NCI-H2171 (cell line): ENCODE results near the gene LPAR1.
"Not testable (repeated sequence)": the region's sequence is repeated elsewhere in the genome, so short reads cannot be mapped to it uniquely, and the experiment has no call there.

Source experiments
- DNase-seq: peaks from one replicate; lab custom pipeline; 2025; lab: John Stamatoyannopoulos, UW

Gene LPAR1

DNA sequence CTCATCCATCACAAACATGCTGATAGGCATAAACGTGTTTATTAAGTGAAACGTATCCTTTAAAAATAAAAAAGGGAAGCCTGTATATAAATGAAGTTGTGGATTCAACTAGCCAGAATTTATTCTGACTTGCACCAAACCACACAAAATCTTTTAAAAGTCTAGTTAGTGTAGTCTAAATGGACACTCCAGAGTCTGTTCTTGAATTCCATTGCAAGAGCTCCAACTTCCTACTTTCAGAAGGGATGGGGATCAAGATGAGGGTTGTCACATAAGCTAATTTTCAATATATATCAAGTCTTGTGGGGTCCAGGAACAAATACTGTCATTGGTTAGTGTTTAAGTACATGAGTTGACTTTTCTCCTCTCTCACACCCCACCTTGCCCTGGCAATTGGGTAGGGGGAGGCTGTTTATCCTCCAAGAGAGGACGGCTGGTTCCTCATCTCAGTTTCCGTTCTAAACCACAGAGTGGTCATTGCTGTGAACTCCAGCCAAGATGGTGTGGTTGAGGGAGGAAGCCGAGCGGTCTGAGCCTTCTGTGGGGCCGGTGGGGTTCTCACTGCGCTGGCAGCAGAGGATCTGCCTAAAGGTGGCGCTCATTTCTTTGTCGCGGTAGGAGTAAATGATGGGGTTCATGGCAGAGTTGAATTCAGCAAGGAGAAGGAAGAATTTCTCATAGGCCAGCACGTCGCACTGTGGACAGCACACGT, 163.2 kb downstream of the LPAR1 start:
- DNase-seq = no peak

DNA sequence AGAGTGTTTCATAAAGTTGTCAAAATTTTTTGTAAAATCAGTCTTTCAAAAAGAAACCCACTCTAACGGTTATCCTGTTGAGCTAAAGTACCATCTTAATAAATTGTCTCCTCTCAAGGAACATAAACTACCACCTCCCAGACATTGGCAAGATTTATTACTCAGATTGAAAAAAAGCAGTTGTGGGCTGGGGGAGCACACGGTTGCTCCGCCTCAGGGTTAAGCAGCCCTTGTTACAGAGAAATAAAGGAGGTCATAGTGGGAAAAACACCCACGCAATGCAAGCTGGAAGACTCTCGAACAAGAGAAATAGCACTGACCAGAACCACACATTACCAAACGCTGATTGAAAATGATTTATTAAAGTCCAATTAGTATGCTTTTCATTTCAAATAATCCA, 165.3 kb downstream of the LPAR1 start:
- no peak for DNase-seq

DNA sequence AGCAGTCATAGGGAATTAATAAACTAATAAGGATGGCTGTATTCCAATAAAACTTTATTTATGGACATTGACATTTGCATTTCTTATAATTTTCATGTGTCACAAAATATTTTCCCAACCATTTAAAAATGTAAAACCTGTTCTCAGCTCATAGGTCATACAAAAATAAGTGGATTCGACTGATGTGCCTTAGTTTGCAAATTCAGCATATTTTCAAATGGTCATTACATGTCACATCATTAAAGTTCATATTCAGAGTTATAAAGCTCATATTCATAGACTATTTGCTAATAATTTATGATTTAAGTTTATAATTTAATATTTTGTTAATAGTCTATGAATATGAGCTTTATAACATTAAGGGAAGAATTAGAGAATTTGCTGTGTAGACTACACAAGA, 166.5 kb downstream of the LPAR1 start:
- DNase-seq = no peak

DNA sequence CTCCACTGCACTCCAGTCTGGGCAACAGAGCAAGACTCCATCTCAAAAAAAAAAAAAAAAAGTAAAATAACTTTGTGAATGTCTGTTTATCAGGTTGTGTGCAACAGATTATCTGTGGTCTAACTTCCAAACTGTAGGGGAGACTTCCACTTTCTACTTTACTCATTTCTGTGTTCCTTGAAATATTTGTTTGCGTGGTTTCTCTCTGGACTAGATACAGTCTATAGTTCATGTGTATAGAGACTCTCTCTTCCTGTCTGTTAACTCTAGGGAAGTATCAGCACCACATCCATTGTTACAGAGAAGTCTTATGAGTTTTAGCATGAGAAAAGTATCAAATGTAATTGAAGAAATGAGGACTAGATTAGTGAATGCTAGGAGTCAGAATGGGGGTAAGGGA, 168.3 kb downstream of the LPAR1 start:
- no peak for DNase-seq

DNA sequence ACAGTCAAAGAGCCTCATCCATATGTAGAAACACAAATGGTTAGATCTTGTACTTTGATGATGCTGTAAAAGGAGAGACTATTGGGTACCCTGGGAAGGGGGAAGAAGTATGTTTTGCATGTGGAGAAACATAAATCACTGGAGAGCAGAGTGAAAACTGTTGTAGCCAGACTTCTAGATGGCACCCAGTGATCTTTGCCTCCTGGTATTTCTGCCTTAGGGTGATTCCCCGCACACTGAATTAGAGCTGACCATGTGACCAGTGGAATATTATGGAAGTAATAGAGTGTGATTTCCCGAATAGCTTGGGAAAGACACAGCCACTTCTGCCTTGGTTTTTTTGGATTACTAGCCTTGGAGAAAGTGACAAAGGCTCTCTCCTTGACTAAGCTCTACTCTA, 174.3 kb downstream of the LPAR1 start:
- no peak for DNase-seq

DNA sequence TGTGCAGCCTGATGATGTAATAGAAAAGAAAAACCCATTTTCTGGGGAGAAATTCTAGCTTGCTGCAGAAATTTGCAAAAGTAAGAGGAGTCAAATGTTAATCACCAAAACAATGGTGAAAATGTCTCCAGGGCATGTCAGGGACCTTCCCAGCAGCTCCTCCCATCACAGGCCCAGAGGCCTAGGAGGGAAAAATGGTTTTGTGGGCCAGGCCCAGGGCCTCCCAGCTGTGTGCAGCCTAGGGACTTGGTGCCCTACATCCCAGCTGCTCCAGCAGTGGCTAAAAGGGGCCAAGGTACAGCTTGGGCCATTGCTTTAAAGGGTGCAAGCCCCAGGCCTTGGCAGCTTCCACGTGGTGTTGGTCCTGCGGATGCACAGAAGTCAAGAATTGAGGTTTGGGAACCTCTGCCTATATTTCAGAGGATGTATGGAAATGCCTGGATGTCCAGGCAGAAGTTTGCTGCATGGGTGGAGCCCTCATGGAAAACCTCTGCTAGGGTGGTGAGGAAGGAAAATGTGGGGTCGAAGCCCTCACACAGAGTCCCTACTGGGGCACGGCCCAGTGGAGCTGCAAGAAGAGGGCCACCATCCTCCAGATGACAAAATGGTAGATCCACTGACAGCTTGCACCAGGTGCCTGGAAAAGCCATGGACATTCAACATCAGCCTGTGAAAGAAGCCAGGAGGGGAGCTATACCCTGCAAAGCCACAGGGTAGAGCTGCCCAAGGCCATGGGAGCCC, 176.7 kb downstream of the LPAR1 start:
- not testable (repeated sequence) for DNase-seq

DNA sequence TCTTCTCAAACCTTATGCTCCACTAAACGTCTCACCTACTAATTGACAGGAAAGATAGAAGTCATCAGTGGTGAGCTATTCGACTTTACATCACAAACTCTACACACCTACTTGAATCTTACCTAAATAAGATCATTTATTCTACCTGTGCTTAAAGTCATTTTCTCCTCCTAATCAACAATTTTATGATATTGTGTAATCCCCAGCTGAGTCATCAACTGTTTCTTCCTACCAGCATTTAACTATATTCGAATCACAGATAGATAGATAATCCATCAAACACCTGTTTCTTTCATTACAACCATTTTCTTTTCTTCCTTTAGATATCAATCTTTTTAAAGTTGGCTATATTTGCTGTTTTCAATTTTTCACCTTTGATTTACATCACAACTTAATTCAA, 181.5 kb downstream of the LPAR1 start:
- no peak for DNase-seq

DNA sequence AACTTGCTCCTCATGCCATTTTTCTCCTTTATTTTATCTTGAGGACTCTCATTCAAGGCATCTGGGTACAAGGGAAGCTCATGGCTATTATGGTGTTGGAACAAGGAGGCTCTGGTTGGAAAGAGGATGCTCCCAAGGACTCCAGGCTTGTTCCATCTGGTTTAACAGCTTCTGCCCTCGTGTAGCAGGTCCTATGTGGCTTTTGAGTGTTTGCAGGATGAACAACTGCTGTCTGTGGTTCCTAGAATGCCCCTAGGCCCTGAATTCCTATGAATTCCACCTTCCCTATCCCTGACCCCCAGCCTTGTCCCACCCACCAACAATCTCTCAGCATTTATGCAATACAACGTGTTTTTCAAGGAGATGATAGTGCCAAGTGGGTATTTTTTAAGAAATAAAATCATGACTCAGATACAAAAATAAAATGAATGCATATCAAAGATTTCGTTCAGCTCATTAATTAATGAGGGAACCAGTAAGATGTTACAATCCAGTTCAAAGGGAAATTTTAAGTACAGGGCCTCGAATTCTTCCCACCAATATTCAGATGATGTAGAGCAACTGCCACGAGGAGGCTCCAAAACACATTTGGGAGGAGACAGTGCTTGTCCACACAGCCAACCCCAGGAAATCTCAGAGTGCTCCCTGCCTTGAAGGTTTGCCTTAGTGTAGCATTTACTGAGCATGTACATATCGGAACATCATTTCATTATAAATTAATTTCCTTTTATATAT, 187.7 kb downstream of the LPAR1 start:
- no peak for DNase-seq

DNA sequence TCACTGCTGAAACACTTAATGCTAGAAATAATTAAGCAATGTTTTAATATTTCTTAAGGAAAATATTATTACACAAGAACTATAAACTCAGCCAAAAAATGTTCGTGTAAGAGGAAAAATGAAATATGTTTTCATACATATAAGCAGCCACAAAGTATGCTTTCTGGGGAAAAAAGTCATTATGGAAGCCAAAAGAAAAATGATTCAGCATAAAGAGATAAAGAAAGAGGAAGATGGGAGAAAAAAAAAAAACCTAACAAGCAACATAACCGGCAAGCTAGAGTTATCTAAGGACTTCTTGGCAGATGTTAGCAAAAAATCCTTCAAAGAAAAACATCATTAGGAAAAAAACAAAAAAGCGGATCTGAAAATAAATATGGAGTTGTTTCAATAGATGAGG, 190.6 kb downstream of the LPAR1 start:
- no peak for DNase-seq

DNA sequence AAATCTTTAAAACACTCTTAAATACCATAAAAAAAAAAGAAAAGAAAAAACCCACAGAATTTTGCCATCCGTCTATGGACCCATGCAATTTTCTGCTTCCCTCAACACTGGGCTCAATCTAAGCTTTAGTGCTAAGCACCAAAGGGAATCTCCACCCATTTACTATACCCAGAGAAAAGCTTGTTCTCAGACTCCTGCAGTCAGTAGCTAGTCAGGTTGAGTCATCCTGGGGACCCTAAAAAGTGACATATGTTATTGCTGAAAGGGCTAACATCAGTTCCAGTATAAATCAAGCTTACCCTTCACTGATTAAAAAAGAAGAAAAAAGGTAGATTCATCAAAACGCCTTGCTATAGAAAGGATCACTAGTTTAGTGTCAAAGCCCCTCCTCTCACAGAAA, 192.1 kb downstream of the LPAR1 start:
- DNase-seq = no peak

DNA sequence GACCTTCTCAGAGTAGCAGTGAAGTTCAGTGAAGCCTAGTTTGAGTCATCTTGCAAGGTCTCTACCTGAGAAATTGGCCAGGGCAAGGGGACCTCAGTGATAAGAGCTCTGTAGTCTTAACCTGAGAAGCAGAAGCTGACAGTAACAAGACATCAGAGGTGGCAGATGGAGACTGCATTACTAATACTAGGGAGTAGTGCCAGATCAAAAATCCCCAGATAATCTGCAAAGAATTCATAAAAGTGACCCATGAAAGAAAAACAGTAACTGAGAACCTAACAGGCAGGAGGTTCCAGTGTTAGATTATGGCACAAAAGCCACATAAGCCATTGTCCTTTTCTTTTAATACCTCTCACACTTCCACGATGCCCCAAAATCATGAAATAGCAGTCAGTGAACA, 194.1 kb downstream of the LPAR1 start:
- no peak for DNase-seq

DNA sequence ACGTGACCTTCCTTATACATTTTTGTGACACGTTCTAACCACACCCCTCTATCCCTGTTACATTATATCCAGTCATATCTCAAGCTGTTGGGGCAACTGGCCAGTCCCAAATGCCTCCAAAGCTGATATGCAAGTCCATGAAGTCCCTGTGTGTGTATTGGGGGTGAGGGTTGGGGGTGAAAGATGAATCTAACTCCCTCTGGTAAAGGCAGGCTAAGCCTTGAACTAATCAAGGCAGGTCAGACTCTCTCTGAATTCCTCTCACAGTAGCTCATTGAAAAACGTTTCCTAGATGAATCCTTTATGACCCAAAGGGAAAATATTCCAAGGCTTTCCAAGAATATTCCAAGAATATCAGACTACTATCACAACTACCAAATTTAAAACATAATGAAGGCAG, 195.3 kb downstream of the LPAR1 start:
- DNase-seq = no peak

DNA sequence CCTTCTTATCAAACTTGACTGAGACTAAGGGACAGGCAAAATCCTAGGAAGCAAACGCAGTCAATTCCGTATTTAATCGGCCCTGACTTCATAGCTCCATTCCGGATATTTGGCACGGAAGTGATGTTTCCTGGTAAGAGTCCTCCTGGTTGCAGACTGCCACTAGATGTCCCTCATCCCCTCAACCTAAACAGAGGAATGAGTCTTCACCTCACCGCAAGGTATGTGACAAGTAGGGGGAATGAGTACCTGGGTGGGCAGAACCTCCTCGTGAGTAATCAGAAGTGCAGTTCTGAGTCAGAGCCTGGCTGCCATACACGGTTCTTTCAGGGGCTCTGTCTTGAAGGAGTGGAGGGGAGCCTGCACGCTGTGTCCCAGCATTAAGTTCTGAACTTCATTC, 196.1 kb downstream of the LPAR1 start:
- DNase-seq = no peak

DNA sequence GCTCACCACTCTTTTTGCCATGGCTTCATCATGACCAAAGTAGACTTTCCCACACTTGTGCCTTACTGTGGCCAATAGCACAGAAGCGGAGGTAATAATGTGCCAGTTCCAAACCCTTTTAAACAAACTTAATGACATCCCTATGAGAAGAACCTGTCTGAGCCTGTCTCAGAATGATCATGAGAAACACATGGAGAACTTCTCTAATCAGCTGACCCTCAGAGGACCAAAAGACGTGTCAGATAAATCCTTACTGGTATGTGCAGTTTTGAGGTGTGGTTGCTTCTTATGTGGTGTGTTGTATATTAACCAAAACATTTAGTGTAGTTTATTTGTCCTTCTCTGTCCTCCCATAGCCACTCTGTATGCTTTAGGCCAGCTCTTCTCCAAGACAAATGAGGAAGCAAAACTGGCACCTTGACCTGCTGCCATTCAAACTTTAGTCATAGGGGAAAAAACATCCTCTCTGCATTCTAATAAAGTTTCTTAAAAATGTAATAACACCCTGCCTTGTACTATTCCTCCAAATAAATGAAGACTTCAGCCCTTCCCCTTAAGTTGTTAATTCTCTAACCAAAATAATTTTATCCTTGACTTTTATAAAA, 200.8 kb downstream of the LPAR1 start:
- DNase-seq = no peak

DNA sequence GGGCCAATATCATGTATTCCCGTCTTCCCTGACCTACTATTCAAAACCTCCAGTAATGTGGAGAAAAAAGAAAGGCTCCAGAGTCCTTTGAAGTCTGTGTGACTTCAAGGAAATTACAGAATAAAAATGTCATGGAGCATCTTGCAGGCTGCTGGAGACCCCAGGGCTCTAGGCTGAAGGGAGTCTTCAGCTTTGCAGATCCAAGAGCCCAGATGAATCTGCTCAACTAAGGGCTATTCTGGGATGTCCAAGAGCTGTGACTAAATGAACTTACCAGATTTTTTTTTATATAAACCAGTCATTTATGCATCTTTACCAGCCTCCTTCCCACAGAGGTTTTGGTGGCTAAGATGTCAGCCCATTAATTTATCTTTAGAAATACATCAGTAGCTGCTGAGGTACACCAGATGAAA, 202.4 kb downstream of the LPAR1 start:
- no peak for DNase-seq

DNA sequence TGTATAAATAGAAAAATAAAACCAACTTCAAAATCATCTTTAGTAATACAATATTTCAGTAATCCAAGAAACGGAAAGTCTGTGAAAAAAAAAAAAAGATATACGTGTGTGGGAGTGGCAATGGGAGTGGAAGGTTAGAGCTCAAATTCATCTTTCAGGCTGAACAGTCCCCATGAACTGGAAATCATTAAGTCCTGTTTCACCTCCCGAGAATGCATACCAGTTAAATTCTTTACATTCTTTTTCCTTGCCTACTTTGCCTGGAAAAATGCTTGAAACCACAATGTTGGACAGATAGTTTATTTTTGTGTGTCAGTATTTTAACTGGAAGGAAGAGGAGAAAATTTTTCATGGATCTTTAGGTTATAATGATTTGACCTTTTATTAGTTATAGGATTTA, 202.9 kb downstream of the LPAR1 start:
- no peak for DNase-seq

DNA sequence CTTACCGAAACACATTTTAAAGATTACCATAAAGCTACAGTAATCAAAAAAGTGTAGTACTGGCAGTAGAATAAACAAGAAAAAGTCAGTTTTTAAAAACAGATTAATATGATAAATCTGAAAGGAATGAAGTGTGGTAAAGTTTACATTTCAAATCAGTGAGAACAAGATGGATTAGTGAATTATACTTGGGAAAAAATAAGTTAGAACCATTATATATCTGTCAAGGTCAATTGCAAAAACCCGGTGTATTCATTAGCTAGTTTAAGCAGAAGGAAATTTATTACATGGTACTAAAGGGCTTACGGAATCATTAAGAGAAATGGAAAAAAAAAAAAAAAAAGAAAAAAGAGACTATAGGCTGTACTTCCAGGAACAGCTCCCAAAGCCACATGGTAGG, 205.3 kb downstream of the LPAR1 start:
- no peak for DNase-seq

DNA sequence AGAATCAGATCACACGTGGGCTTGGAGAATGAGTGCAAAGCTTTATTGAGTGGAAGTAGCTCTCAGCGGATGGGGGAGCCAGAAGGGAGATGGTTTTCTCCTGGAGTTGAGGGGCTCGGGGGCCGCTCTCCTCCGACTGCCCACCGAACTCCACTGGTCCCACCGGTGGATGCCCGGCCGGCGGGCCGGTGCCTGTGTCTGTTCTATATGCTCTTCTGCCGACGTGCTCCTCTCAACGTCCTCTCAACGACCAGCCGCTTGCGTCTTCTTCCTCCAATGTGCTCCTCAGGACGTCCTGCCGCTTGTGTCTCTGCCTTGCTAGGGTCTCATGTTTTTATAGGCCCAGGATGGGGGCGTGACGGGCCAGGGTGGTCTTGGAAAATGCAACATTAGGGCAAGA, 207.8 kb downstream of the LPAR1 start:
- DNase-seq = no peak

DNA sequence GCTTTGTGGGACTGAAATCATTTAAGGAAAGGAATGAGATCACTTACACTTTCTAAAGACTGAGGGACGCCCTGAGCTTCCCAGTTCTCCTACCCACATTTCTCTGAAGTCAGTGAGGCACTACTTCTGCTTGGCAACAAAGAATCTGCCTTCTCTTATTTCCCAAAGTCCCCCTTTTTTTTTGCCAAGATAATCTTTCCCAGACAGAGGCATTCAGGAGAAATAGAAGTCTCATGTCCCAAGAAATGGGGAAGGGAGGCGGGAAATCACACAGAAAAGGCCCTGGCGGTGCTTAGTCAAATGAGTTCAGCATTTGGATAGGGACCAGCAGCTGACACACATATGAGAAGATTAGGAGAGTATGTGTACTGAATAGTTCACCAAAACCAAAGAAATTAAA, 210.0 kb downstream of the LPAR1 start:
- no peak for DNase-seq

DNA sequence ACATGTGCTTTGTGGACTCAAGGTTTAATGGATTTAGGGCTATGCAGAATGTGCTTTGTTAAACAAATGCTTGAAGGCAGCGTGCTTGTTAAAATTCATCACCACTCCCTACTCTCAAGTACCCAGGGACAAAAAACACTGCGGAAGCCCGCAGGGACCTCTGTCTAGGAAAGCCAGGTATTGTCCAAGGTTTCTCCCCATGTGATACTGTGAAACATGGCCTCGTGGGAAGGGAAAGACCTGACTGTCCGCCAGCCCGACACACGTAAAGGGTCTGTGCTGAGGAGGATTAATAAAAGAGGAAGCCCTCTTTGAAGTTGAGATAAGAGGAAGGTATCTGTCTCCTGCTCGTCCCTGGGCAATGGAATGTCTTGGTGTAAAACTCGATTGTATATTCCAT, 211.9 kb downstream of the LPAR1 start:
- not testable (repeated sequence) for DNase-seq

DNA sequence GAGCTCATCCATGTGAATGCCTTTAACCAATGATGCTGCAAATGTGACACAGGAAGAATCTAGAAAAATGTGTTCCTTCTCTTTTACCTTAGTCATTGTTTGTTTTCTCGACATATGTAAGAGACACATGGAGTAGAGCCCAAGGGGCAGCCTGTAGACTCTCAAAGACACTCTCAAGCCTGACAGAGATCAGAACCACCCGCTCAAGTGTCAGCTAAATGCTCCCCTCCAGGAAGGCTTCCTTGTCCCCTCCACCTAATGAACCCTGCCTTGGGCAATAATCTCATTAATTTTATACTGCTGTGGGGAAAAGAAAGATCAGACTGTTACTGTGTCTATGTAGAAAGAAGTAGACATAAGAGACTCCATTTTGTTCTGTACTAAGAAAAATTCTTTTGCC, 212.3 kb downstream of the LPAR1 start:
- no peak for DNase-seq

DNA sequence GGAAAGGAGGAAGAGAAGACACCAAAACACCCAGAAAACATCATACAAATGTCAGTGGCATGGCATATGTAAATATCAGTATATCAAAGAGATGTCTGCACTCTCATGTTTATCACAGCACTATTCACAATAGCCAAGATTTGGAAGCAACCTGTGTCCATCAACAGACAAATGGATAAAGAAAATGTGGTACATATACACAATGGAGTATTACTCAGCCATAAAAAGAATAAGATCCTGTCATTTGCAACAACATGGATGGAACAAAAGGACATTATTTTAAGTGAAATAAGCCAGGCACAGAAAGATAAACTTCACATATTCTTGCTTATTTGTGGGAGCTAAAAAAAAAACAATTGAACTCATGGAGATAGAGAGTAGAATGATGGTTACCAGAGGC, 213.1 kb downstream of the LPAR1 start:
- DNase-seq = not testable (repeated sequence)
